Measurements from ENCODE around the gene IFRD2. TPM values are rescaled to one million over a fixed set of nuclear protein-coding genes. Genes with fewer than 3 reads are reported as not detected.

IFRD2 gene
- total and polyA plus RNA-seq, 2 of the 13 experiments (the other 11 are each of a cell fraction or from before 2014, with no cell fraction given): 32.8 to 96.1 TPM

DNA sequence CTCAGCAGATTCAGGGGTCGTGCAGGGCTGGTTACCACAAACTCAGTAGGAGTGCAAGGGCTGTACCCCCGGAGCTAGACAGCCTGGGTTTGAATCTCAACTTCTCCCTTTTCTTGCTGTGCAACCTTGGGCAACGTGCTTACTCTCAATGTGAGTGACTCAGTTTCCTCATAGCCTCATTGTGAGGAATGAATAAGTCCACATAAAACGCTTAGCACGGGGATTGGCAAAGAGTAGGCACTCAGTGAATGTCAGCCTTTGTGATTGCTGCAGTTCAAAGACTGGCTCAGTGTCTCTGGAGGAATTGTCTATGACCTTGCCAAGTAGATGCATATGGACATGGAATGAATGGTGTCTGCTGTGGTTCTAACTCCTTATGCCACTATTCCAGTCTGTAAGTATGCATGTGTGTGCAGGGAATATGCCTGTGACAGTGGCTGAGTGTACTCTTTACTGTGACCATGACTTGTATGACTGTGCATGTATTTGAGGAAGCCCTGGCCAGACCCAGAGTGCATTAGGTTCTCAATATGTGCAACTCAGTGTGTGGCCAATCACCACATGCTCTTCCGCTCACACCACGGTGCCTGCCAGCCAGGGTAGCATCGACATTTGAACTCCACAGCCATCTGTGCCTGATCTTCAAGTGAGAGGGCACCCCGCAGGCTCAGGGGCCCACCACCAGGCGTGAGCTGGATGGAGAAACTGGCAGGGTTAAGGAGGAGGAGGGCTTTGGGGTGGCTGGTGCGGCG lies 7.9 kb upstream of the IFRD2 start (continued):
- TF ChIP-seq CENPT (CRISPR knock-in tag; IDR thresholded peaks at IDR 0.05; ENCODE audit: low read depth): no peak
- TF ChIP-seq ZNF121 (CRISPR knock-in tag; IDR thresholded peaks at IDR 0.05): no peak
- no peak for TF ChIP-seq DNMT1 (CRISPR knock-in tag; IDR thresholded peaks at IDR 0.05)
- TF ChIP-seq HOXA7 (CRISPR knock-in tag; IDR thresholded peaks at IDR 0.05): 0 out of 2 replicates have a peak, but pooled peaks have one; percentile 36
- no peak for TF ChIP-seq NRL (CRISPR knock-in tag; IDR thresholded peaks at IDR 0.05; ENCODE audit: borderline replicate concordance)
- TF ChIP-seq RFXANK (CRISPR knock-in tag; IDR thresholded peaks at IDR 0.05): no peak
- no peak for TF ChIP-seq SP140L (CRISPR knock-in tag; IDR thresholded peaks at IDR 0.05; ENCODE audit: borderline replicate concordance)
- TF ChIP-seq MXI1 (IDR thresholded peaks at IDR 0.05; ENCODE audit: borderline replicate concordance, low read depth, low read length): 0 out of 3 replicates have a peak, but pooled peaks have one; percentile 20
- no peak for TF ChIP-seq ZNF18 (CRISPR knock-in tag; IDR thresholded peaks at IDR 0.05; ENCODE audit: insufficient replicate concordance)
- TF ChIP-seq PRMT3 (CRISPR knock-in tag; IDR thresholded peaks at IDR 0.05; ENCODE audit: borderline replicate concordance, low read depth): no peak
- no peak for TF ChIP-seq KLF16 (CRISPR knock-in tag; IDR thresholded peaks at IDR 0.05)
- TF ChIP-seq ZNF788 (CRISPR knock-in tag; IDR thresholded peaks at IDR 0.05; ENCODE audit: borderline replicate concordance): no peak
- TF ChIP-seq, protein P1, sequence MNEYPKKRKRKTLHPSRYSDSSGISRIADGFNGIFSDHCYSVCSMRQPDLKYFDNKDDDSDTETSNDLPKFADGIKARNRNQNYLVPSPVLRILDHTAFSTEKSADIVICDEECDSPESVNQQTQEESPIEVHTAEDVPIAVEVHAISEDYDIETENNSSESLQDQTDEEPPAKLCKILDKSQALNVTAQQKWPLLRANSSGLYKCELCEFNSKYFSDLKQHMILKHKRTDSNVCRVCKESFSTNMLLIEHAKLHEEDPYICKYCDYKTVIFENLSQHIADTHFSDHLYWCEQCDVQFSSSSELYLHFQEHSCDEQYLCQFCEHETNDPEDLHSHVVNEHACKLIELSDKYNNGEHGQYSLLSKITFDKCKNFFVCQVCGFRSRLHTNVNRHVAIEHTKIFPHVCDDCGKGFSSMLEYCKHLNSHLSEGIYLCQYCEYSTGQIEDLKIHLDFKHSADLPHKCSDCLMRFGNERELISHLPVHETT (CRISPR knock-in tag; conservative IDR thresholded peaks at IDR 0.05): no peak
- TF ChIP-seq HDAC2 (CRISPR knock-in tag; IDR thresholded peaks at IDR 0.05): 0 out of 2 replicates have a peak, but pooled peaks have one; percentile 3
- no peak for TF ChIP-seq PAX8 (CRISPR knock-in tag; IDR thresholded peaks at IDR 0.05; ENCODE audit: borderline replicate concordance)
- TF ChIP-seq, protein P2, sequence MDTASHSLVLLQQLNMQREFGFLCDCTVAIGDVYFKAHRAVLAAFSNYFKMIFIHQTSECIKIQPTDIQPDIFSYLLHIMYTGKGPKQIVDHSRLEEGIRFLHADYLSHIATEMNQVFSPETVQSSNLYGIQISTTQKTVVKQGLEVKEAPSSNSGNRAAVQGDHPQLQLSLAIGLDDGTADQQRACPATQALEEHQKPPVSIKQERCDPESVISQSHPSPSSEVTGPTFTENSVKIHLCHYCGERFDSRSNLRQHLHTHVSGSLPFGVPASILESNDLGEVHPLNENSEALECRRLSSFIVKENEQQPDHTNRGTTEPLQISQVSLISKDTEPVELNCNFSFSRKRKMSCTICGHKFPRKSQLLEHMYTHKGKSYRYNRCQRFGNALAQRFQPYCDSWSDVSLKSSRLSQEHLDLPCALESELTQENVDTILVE (CRISPR knock-in tag; IDR thresholded peaks at IDR 0.05): no peak
- no peak for TF ChIP-seq LCORL (IDR thresholded peaks at IDR 0.05)
- TF ChIP-seq LCORL (CRISPR knock-in tag; IDR thresholded peaks at IDR 0.05): peak; percentile 35; the same call in 1 of the 2 replicates
- TF ChIP-seq ZNF34 (CRISPR knock-in tag; IDR thresholded peaks at IDR 0.05; ENCODE audit: borderline replicate concordance): no peak
- peak; percentile 53; the same call in 1 of the 2 replicates for TF ChIP-seq NFKB2 (CRISPR knock-in tag; IDR thresholded peaks at IDR 0.05; ENCODE audit: borderline replicate concordance)
- no peak for TF ChIP-seq ZNF570 (CRISPR knock-in tag; IDR thresholded peaks at IDR 0.05; ENCODE audit: borderline replicate concordance)
- TF ChIP-seq TOE1 (CRISPR knock-in tag; IDR thresholded peaks at IDR 0.05): no peak
- TF ChIP-seq PAXIP1 (CRISPR knock-in tag; conservative IDR thresholded peaks at IDR 0.05): no peak

Data from HepG2 (cell line).